Esophagus muscularis mucosa (tissue), 4 donors: ENCODE data around the gene SYT17.

ENCODE experiments used
- CTCF ChIP-seq, 3 experiments: fragments of 200-600 bp in 2 of 3; fragments of 450-650 bp in 1 of 3; sonication (generic) in 2 of 3; IDR thresholded peaks; one replicate each; pipeline ENCODE4 v1.5.1; 2017 to 2019; ENCODE audit warnings: antibody characterized with exemption in 3 of 3, mild to moderate bottlenecking in 2 of 3, moderate library complexity in 1 of 3
- EP300 ChIP-seq: sonication (generic); formaldehyde crosslinking; IDR thresholded peaks from one replicate; pipeline ENCODE4 v1.6.1; 2017; ENCODE audit warnings: antibody characterized with exemption
- POLR2A ChIP-seq: fragments of 450-650 bp; IDR thresholded peaks from one replicate; pipeline ENCODE4 v1.6.1; 2017; ENCODE audit warnings: antibody characterized with exemption, moderate library complexity, mild to moderate bottlenecking, low read depth
- POLR2AphosphoS5 ChIP-seq, 2 donors: sonication (generic); formaldehyde crosslinking; IDR thresholded peaks; one replicate each; pipeline ENCODE4 v1.6.1; 2017; ENCODE audit warnings: antibody characterized with exemption in 2 of 2

- TF ChIP-seq POLR2A (no peak), CTCF (IDR thresholded peaks at IDR 0.05) (no peak), POLR2AphosphoS5 (IDR thresholded peaks at IDR 0.05) (no peak), EP300 (no peak)
Observed at GRCh38 chr16:19196871-19197270, 28.8 kb downstream of the SYT17 start.
